GM23248 (cell line): ENCODE data around the gene GAB2. TPM values are rescaled to one million over a fixed set of nuclear protein-coding genes. Genes with fewer than 3 reads are reported as not detected.

Source experiments
- DNase-seq: peaks from one replicate; pipeline ENCODE4 v3.0.0-alpha.2; 2015
- H2AFZ ChIP-seq: fragments of 200-600 bp; sonication (generic); 2 replicates; pipeline ENCODE4 v1.6.1; 2016; ENCODE audit warnings: antibody characterized with exemption
- H3F3A ChIP-seq: fragments of 200-600 bp; sonication (generic); 2 replicates; pipeline ENCODE4 v1.6.1; 2016; ENCODE audit warnings: mild to moderate bottlenecking, antibody characterized with exemption, mixed run types; ENCODE audit not compliant: insufficient read depth
- H3K27ac ChIP-seq: fragments of 200-600 bp; sonication (generic); 2 replicates; pipeline ENCODE4 v1.5.1; 2016; ENCODE audit warnings: mild to moderate bottlenecking
- H3K27me3 ChIP-seq: fragments of 200-600 bp; sonication (generic); replicated peaks from 2 replicates; pipeline ENCODE4 v1.6.1; 2016; ENCODE audit warnings: mild to moderate bottlenecking; ENCODE audit not compliant: insufficient read depth
- H3K36me3 ChIP-seq: fragments of 200-600 bp; sonication (generic); 2 replicates; pipeline ENCODE4 v1.6.1; 2016; ENCODE audit warnings: low read depth, mild to moderate bottlenecking
- H3K4me1 ChIP-seq: fragments of 200-600 bp; sonication (generic); 2 replicates; pipeline ENCODE4 v1.6.1; 2016; ENCODE audit warnings: mild to moderate bottlenecking; ENCODE audit not compliant: insufficient read depth
- H3K4me2 ChIP-seq: fragments of 200-600 bp; sonication (generic); one replicate; pipeline ENCODE4 v1.6.1; 2016; ENCODE audit warnings: mild to moderate bottlenecking; ENCODE audit not compliant: unreplicated experiment
- H3K4me3 ChIP-seq: fragments of 200-600 bp; sonication (generic); 2 replicates; pipeline ENCODE4 v1.5.1; 2016; ENCODE audit warnings: mild to moderate bottlenecking
- H3K79me2 ChIP-seq: fragments of 200-600 bp; sonication (generic); 2 replicates; pipeline ENCODE4 v1.6.1; 2016; ENCODE audit warnings: mild to moderate bottlenecking; ENCODE audit not compliant: insufficient read depth
- H3K9ac ChIP-seq: fragments of 200-600 bp; sonication (generic); 2 replicates; pipeline ENCODE4 v1.6.1; 2016; ENCODE audit warnings: mild to moderate bottlenecking
- H3K9me2 ChIP-seq: fragments of 200-600 bp; sonication (generic); 2 replicates; pipeline ENCODE4 v1.6.1; 2016; ENCODE audit warnings: mixed run types, mild to moderate bottlenecking, moderate library complexity; ENCODE audit not compliant: insufficient read depth
- H3K9me3 ChIP-seq: fragments of 200-600 bp; sonication (generic); one replicate; pipeline ENCODE4 v1.6.1; 2017; ENCODE audit warnings: low read depth
- H4K20me1 ChIP-seq: fragments of 200-600 bp; sonication (generic); 2 replicates; pipeline ENCODE4 v1.6.0; 2016; ENCODE audit not compliant: insufficient read depth
- EZH2 ChIP-seq: fragments of 200-600 bp; sonication (generic); IDR thresholded peaks from 2 replicates; pipeline ENCODE4 v1.6.1; 2018; ENCODE audit warnings: antibody characterized with exemption, mild to moderate bottlenecking; ENCODE audit not compliant: insufficient read depth, poor library complexity, severe bottlenecking
- EZH2phosphoT487 ChIP-seq: fragments of 200-600 bp; sonication (generic); IDR thresholded peaks from 2 replicates; pipeline ENCODE4 v1.6.1; 2018; ENCODE audit warnings: antibody characterized with exemption, moderate library complexity, mild to moderate bottlenecking, low read depth; ENCODE audit not compliant: insufficient read depth
- WGBS, 2 experiments: methylation state at CpG; one replicate each; pipeline ENCODE4 v1.1.6; 2015 to 2017; ENCODE audit warnings: low lambda C conversion rate in 2 of 2, low coverage in 1 of 2; ENCODE audit errors: missing lambda C conversion rate in 2 of 2; 5-methylcytosine and 5-hydroxymethylcytosine counted together
- in situ Hi-C: fragments of 300-500 bp; cut with MboI; formaldehyde crosslinking; loops from 2 replicates; pipeline ENCODE4 v1.15.0; 2020
- polyA plus RNA-seq: library from polyadenylated mRNA; unstranded; fragments of >200 nt; fragmentation: Nextera tagmentation; extraction: Ambion mirVana; gene quantifications from 2 replicates; pipeline ENCODE4 v1.2.1, GENCODE V29; 2016
- total RNA-seq: library from RNA; depleted of rRNA; stranded (reverse); fragments of >200 nt; shearing (Covaris generic); gene quantifications from 2 replicates; pipeline ENCODE4 v1.2.3, GENCODE V29; 2014

Gene GAB2
- total and polyA plus RNA-seq, 2 experiments from 2014 or later = 1.8 to 12.2 TPM

- H3K9ac ChIP-seq = no peak overlapping the region
- H3K9me2 ChIP-seq = no peaks in the 10 kb centered on the region
- no peaks in the 10 kb centered on the region for H3K27me3 ChIP-seq
- no peak overlapping the region for H3K27ac ChIP-seq
- no peaks in the 10 kb centered on the region for H4K20me1 ChIP-seq
- no peaks in the 10 kb centered on the region for H3K36me3 ChIP-seq
- no peak for DNase-seq
- no peaks in the 10 kb centered on the region for H3F3A ChIP-seq
- WGBS, 2 experiments = 94 to 97% methylated on average over 3 of the region's 3 CpGs
- H3K4me1 ChIP-seq = no peaks in the 10 kb centered on the region; the same call in 1 of the 2 replicates
- H2AFZ ChIP-seq = no peak overlapping the region
- H3K79me2 ChIP-seq = peaks cover 48% of the 10 kb centered on the region
- TF ChIP-seq EZH2 = no peak
- TF ChIP-seq EZH2phosphoT487 = no peak
- in situ Hi-C loops = no loop called here
- no peak overlapping the region for H3K4me3 ChIP-seq
- H3K4me2 ChIP-seq = no peak overlapping the region
- H3K9me3 ChIP-seq = no peaks in the 10 kb centered on the region
These were observed 9.0 kb downstream of the GAB2 start for GRCh38 chr11:78408619-78409018.

DNA sequence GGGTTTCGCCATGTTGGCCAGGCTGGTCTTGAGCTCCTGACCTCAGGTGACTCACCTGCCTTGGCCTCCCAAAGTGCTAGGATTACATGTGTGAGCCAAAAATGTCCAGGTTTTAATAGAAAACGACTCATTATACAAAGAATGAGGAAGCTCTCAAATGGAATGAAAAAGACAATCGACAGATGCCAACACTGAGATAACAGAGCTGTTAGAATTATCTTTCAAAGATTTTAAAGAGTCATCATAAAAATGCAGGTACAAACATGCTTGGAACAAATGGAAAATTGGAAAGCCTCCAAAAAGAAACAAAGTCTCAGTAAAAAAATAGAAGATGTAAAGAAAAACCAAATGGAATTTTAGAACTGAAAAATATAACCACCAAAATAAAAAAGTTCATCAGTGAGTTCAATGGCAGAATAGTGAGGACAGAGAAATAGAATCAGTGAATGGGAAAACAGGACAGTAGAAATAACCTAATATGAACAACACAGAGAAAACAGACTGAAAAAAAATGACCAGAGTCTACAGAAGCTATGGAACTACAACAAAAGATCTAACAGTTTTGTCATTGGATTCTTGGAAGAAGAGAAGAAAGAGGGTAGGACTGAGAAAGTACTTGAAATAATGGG is 10.9 kb downstream of the GAB2 start:
- no peaks in the 10 kb centered on the region for H3K36me3 ChIP-seq
- WGBS, 2 experiments = 84 to 86% methylated on average over 3 of the region's 3 CpGs

GRCh38 chr11:78405805-78406204 is 11.8 kb downstream of the GAB2 start:
- H3K9ac ChIP-seq = no peak overlapping the region
- H3K27ac ChIP-seq = no peak overlapping the region
- H3K9me2 ChIP-seq = no peaks in the 10 kb centered on the region
- H2AFZ ChIP-seq = no peak overlapping the region
- H3K27me3 ChIP-seq = no peaks in the 10 kb centered on the region
- no peaks in the 10 kb centered on the region; the same call in 1 of the 2 replicates for H3K4me1 ChIP-seq
- TF ChIP-seq EZH2 (no peak), EZH2phosphoT487 (no peak)
- H3K79me2 ChIP-seq = peaks cover 43% of the 10 kb centered on the region
- in situ Hi-C loops = no loop called here
- no peak overlapping the region for H3K4me3 ChIP-seq
- H3K36me3 ChIP-seq = no peaks in the 10 kb centered on the region
- WGBS, 2 experiments = 95 to 97% methylated on average over 2 of the region's 2 CpGs
- no peaks in the 10 kb centered on the region for H3K9me3 ChIP-seq
- no peaks in the 10 kb centered on the region for H3F3A ChIP-seq
- H3K4me2 ChIP-seq = no peak overlapping the region
- DNase-seq = no peak
- no peaks in the 10 kb centered on the region for H4K20me1 ChIP-seq

More for the DNA sequence above, 10.9 kb downstream of the GAB2 start:
- Histone ChIP-seq H3K27me3 (no peaks in the 10 kb centered on the region), H3K4me1 (no peaks in the 10 kb centered on the region; the same call in 1 of the 2 replicates), H3K4me2 (no peak overlapping the region), H3K4me3 (no peak overlapping the region), H2AFZ (no peak overlapping the region), H3K9me2 (no peaks in the 10 kb centered on the region), H3K9ac (no peak overlapping the region), H3F3A (no peaks in the 10 kb centered on the region), H3K27ac (no peak overlapping the region), H3K79me2 (peaks cover 50% of the 10 kb centered on the region), H4K20me1 (no peaks in the 10 kb centered on the region), H3K9me3 (no peaks in the 10 kb centered on the region)
- DNase-seq = no peak
- TF ChIP-seq EZH2 = no peak
- no peak for TF ChIP-seq EZH2phosphoT487
- in situ Hi-C loops = no loop called here

- in situ Hi-C loops = no loop called here
- 63 to 79% methylated on average over 2 of the region's 2 CpGs for WGBS, 2 experiments
These were observed 13.8 kb downstream of the GAB2 start for GRCh38 chr11:78403781-78404180.

More at GRCh38 chr11:78403781-78404180, 13.8 kb downstream of the GAB2 start:
- no peaks in the 10 kb centered on the region for H3K9me2 ChIP-seq
- TF ChIP-seq EZH2 (no peak), EZH2phosphoT487 (no peak)
- H3K9ac ChIP-seq = no peak overlapping the region
- H2AFZ ChIP-seq = no peak overlapping the region
- no peaks in the 10 kb centered on the region; the same call in 1 of the 2 replicates for H3K4me1 ChIP-seq
- H3F3A ChIP-seq = no peaks in the 10 kb centered on the region
- H3K4me3 ChIP-seq = no peak overlapping the region
- H3K79me2 ChIP-seq = peaks cover 34% of the 10 kb centered on the region
- no peaks in the 10 kb centered on the region for H4K20me1 ChIP-seq
- H3K36me3 ChIP-seq = no peaks in the 10 kb centered on the region
- H3K27ac ChIP-seq = no peak overlapping the region
- no peaks in the 10 kb centered on the region for H3K9me3 ChIP-seq
- H3K4me2 ChIP-seq = no peak overlapping the region
- H3K27me3 ChIP-seq = no peaks in the 10 kb centered on the region
- no peak for DNase-seq
